Measurements from ENCODE around the gene OR52B2.
"Not testable (repeated sequence)": the region's sequence is repeated elsewhere in the genome, so short reads cannot be mapped to it uniquely, and the experiment has no call there.

The OR52B2 gene

DNA sequence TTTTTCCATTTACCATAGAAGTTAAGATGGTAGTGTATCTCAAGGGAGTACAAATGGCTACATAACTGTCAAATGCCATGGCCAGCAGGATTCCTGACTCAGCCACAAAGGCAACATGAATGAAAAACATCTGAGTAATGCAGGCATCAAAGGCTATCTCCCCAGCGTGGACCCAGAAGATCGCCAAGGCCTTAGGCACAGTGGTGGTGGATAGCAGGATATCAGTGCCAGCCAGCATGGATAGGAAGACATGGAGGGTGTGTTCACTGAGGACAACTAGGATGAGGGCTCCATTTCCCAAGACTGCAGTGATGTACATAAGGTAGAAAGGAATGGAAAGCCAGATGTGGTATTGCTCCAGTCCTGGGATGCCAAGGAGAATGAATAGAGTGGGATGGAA lies 18.0 kb downstream of the OR52B2 start:
- Histone ChIP-seq H3K4me3 (ENCODE audit: low read length) (no peak overlapping the region), H3K27me3 (ENCODE audit: control insufficient read depth, low read length) (no peaks in the 10 kb centered on the region), H3K36me3 (ENCODE audit: control insufficient read depth, low read length) (no peaks in the 10 kb centered on the region), H3K9me3 (ENCODE audit: control insufficient read depth, insufficient read depth, low read length) (no peaks in the 10 kb centered on the region), H3K4me2 (ENCODE audit: low read length) (no peak overlapping the region), H3K9me2 (replicated peaks; ENCODE audit: control insufficient read depth, low read length) (no peaks in the 10 kb centered on the region), H3K79me2 (ENCODE audit: control insufficient read depth, low read length) (no peaks in the 10 kb centered on the region), H4K20me1 (ENCODE audit: control insufficient read depth, insufficient read depth, low read depth, low read length) (no peaks in the 10 kb centered on the region), H3F3A (ENCODE audit: control insufficient read depth, insufficient read depth) (no peaks in the 10 kb centered on the region), H3K4me1 (ENCODE audit: control insufficient read depth, low read length) (no peaks in the 10 kb centered on the region), H3K27ac (ENCODE audit: low read depth, low read length) (no peak overlapping the region)
- no peak for TF ChIP-seq EZH2phosphoT487 (IDR thresholded peaks at IDR 0.05; ENCODE audit: borderline replicate concordance, low read length)
- TF ChIP-seq, protein P1, sequence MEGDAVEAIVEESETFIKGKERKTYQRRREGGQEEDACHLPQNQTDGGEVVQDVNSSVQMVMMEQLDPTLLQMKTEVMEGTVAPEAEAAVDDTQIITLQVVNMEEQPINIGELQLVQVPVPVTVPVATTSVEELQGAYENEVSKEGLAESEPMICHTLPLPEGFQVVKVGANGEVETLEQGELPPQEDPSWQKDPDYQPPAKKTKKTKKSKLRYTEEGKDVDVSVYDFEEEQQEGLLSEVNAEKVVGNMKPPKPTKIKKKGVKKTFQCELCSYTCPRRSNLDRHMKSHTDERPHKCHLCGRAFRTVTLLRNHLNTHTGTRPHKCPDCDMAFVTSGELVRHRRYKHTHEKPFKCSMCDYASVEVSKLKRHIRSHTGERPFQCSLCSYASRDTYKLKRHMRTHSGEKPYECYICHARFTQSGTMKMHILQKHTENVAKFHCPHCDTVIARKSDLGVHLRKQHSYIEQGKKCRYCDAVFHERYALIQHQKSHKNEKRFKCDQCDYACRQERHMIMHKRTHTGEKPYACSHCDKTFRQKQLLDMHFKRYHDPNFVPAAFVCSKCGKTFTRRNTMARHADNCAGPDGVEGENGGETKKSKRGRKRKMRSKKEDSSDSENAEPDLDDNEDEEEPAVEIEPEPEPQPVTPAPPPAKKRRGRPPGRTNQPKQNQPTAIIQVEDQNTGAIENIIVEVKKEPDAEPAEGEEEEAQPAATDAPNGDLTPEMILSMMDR (IDR thresholded peaks at IDR 0.05; ENCODE audit: low read depth, low read length, poor library complexity, severe bottlenecking), result no peak

DNA sequence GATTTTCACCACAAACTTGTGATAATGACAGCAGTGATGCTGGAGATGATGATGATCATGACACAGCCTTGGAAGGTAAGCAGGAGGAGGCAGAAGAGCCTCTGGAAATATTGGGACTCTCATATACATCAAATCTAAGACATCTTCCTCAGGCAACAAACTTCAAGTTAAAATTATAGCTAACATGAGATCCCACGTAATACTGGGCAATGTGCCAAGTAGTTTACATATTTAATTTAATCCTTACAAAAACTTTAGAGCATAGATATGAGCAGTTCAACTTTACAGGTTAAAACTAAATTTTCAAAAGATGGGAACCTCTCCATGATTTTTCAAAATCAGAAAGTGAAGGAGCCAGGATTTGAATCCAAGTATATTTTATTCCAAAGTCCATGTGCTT lies 19.0 kb downstream of the OR52B2 start:
- no peaks in the 10 kb centered on the region for H4K20me1 ChIP-seq (ENCODE audit: control insufficient read depth, insufficient read depth, low read depth, low read length)
- no peaks in the 10 kb centered on the region for H3K36me3 ChIP-seq (ENCODE audit: control insufficient read depth, low read length)
- TF ChIP-seq EZH2phosphoT487 (IDR thresholded peaks at IDR 0.05; ENCODE audit: borderline replicate concordance, low read length), result no peak
- TF ChIP-seq, protein P1 (IDR thresholded peaks at IDR 0.05; ENCODE audit: low read depth, low read length, poor library complexity, severe bottlenecking), result no peak
- H3K9me2 ChIP-seq (replicated peaks; ENCODE audit: control insufficient read depth, low read length), result no peaks in the 10 kb centered on the region
- no peaks in the 10 kb centered on the region for H3K27me3 ChIP-seq (ENCODE audit: control insufficient read depth, low read length)
- H3K9me3 ChIP-seq (ENCODE audit: control insufficient read depth, insufficient read depth, low read length), result no peaks in the 10 kb centered on the region
- H3K79me2 ChIP-seq (ENCODE audit: control insufficient read depth, low read length), result no peaks in the 10 kb centered on the region
- H3K27ac ChIP-seq (ENCODE audit: low read depth, low read length), result no peak overlapping the region
- no peak overlapping the region for H3K4me3 ChIP-seq (ENCODE audit: low read length)
- no peaks in the 10 kb centered on the region for H3K4me1 ChIP-seq (ENCODE audit: control insufficient read depth, low read length)
- H3K4me2 ChIP-seq (ENCODE audit: low read length), result no peak overlapping the region
- no peaks in the 10 kb centered on the region for H3F3A ChIP-seq (ENCODE audit: control insufficient read depth, insufficient read depth)

DNA sequence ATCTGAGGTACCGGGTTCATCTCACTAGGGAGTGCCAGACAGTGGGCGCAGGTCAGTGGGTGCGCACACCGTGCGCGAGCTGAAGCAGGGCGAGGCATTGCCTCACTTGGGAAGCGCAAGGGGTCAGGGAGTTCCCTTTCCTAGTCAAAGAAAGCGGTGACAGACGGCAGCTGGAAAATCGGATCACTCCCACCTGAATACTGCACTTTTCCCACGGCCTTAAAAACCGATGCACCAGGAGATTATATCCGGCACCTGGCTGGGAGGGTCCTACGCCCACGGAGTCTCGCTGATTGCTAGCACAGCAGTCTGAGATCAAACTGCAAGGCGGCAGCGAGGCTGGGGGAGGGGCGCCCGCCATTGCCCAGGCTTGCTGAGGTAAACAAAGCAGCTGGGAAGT lies 26.4 kb downstream of the OR52B2 start:
- H3K27ac ChIP-seq (ENCODE audit: low read depth, low read length); H3K9me2 ChIP-seq (replicated peaks; ENCODE audit: control insufficient read depth, low read length); H3K27me3 ChIP-seq (ENCODE audit: control insufficient read depth, low read length); H3F3A ChIP-seq (ENCODE audit: control insufficient read depth, insufficient read depth); H3K4me1 ChIP-seq (ENCODE audit: control insufficient read depth, low read length); H3K4me2 ChIP-seq (ENCODE audit: low read length); H3K36me3 ChIP-seq (ENCODE audit: control insufficient read depth, low read length); H3K4me3 ChIP-seq (ENCODE audit: low read length); H3K9me3 ChIP-seq (ENCODE audit: control insufficient read depth, insufficient read depth, low read length); H3K79me2 ChIP-seq (ENCODE audit: control insufficient read depth, low read length); H4K20me1 ChIP-seq (ENCODE audit: control insufficient read depth, insufficient read depth, low read depth, low read length): not testable (repeated sequence)

DNA sequence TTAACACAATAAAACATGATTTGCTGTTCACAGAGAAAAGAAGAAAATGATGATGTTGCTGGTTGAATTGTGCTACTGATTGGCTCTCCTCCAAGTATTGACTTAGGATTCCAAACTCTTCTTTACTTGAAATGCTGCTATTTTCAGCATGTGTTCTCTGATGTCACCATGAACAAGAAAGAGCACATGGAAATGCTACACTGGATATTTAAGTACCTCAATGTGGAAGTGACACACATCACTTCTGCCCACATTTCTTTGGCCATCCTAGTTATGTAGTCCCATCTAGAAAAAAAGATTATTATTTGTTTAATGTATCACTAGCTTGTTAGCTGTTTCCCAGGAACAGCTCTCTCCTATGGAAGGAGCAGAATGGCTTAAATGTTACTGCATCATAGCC lies 27.2 kb downstream of the OR52B2 start:
- Histone ChIP-seq H3K79me2 (ENCODE audit: control insufficient read depth, low read length) (no peaks in the 10 kb centered on the region), H3K4me2 (ENCODE audit: low read length) (no peak overlapping the region), H3K4me3 (ENCODE audit: low read length) (no peak overlapping the region)

DNA sequence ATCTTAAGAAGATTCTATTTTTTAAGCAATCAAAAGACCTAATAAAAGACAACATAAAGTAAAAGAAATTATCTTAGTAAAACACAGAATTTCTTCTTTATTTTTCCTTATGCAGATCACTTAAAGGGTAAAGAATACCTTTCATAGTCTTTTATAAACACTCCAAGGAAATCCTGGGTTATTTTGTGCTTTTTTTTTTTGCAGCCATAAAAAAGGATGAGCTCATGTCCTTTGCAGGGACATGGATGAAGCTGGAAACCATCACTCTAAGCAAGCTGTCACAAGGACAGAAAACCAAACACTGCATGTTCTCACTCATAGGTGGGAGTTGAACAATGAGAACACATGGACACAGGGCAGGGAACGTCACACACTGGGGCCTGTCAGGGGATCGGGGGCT lies 34.2 kb downstream of the OR52B2 start:
- not testable (repeated sequence) for H3K4me2 ChIP-seq (ENCODE audit: low read length); H3K9me3 ChIP-seq (ENCODE audit: control insufficient read depth, insufficient read depth, low read length); H3K9me2 ChIP-seq (replicated peaks; ENCODE audit: control insufficient read depth, low read length); H3F3A ChIP-seq (ENCODE audit: control insufficient read depth, insufficient read depth); H3K36me3 ChIP-seq (ENCODE audit: control insufficient read depth, low read length); H3K4me1 ChIP-seq (ENCODE audit: control insufficient read depth, low read length); H3K27ac ChIP-seq (ENCODE audit: low read depth, low read length); H3K27me3 ChIP-seq (ENCODE audit: control insufficient read depth, low read length); H4K20me1 ChIP-seq (ENCODE audit: control insufficient read depth, insufficient read depth, low read depth, low read length); H3K4me3 ChIP-seq (ENCODE audit: low read length); H3K79me2 ChIP-seq (ENCODE audit: control insufficient read depth, low read length)

More for the DNA sequence above, 27.2 kb downstream of the OR52B2 start:
- Histone ChIP-seq H3K27ac (ENCODE audit: low read depth, low read length) (no peak overlapping the region), H3K4me1 (ENCODE audit: control insufficient read depth, low read length) (no peaks in the 10 kb centered on the region), H3K27me3 (ENCODE audit: control insufficient read depth, low read length) (peaks cover 4% of the 10 kb centered on the region; the same call in 1 of the 2 replicates), H4K20me1 (ENCODE audit: control insufficient read depth, insufficient read depth, low read depth, low read length) (no peaks in the 10 kb centered on the region), H3K36me3 (ENCODE audit: control insufficient read depth, low read length) (no peaks in the 10 kb centered on the region), H3K9me3 (ENCODE audit: control insufficient read depth, insufficient read depth, low read length) (no peaks in the 10 kb centered on the region), H3F3A (ENCODE audit: control insufficient read depth, insufficient read depth) (no peaks in the 10 kb centered on the region), H3K9me2 (replicated peaks; ENCODE audit: control insufficient read depth, low read length) (no peaks in the 10 kb centered on the region)
- TF ChIP-seq EZH2phosphoT487 (IDR thresholded peaks at IDR 0.05; ENCODE audit: borderline replicate concordance, low read length), result no peak
- TF ChIP-seq, protein P1 (IDR thresholded peaks at IDR 0.05; ENCODE audit: low read depth, low read length, poor library complexity, severe bottlenecking), result no peak
